K562 (cell line): ENCODE results near the gene GPT2. TPM values are rescaled to one million over a fixed set of nuclear protein-coding genes. Genes with fewer than 3 reads are reported as not detected.

Experiments used
- ATAC-seq: fragments of 200-7000 bp; cut with Tn5 transposase; 3 replicates; pipeline ENCODE4 v1.9.1; 2020; ENCODE audit warnings: moderate library complexity
- BruUV-seq: library from RNA; stranded (reverse); fragments of 400-500 nt; replicated peaks from 2 replicates; lab custom pipeline; 2021; lab: Mats Ljungman, UMichigan
- CTCF ChIA-PET: fragments of 300-600 bp; formaldehyde crosslinking; extraction: SDS; loops from one replicate; lab custom pipeline; 2021; ENCODE audit warnings: low intra/inter-chr PET ratio; lab: Yijun Ruan, JAX
- POLR2A ChIA-PET: fragments of 300-600, 350-650 bp; sonication (Branson Sonifier 250); formaldehyde crosslinking; extraction: SDS; loops from one replicate; lab custom pipeline; 2021; ENCODE audit warnings: antibody characterized with exemption, inconsistent platforms; lab: Yijun Ruan, JAX
- DNase-seq, 4 experiments: peaks; one replicate each; pipeline versions ENCODE4 v3.0.0 to v3.0.0-alpha.2; 2011 to 2018; ENCODE audit warnings: low spot score in 3 of 4, mixed read lengths in 3 of 4; ENCODE audit errors: extremely low read depth in 1 of 4
- FAIRE-seq: peaks from 2 replicates; lab custom pipeline; 2011; peaks lifted over from hg19 to GRCh38; lab: Jason Lieb, UNC
- H2AFZ ChIP-seq: 2 replicates; pipeline ENCODE4 v1.6.0; 2011; ENCODE audit warnings: low read depth, low read length, control low read depth, inconsistent platforms
- H3K27ac ChIP-seq: fragments of 200-600 bp; 3 replicates; pipeline ENCODE4 v1.8.0; 2011; ENCODE audit warnings: low read depth, mild to moderate bottlenecking, control low read depth, inconsistent platforms, low read length, moderate library complexity, mixed read lengths; ENCODE audit errors: extremely low read depth
- H3K27me3 ChIP-seq, 2 experiments: fragments of 300-600 bp in 1 of 2; 2 replicates in 1 of 2; 3 replicates in 1 of 2; pipeline versions ENCODE4 v1.6.0 to v1.8.0; 2011; ENCODE audit warnings: inconsistent platforms in 2 of 2, low read length in 2 of 2, mild to moderate bottlenecking in 1 of 2, mixed read lengths in 1 of 2, moderate library complexity in 1 of 2; ENCODE audit not compliant: control insufficient read depth in 2 of 2, insufficient read depth in 2 of 2
- H3K36me3 ChIP-seq: fragments of 300-600 bp; 3 replicates; pipeline ENCODE4 v1.8.0; 2011; ENCODE audit warnings: mild to moderate bottlenecking, low read length, inconsistent platforms; ENCODE audit not compliant: control insufficient read depth, insufficient read depth
- H3K4me1 ChIP-seq, 2 experiments: fragments of 200-600 bp in 1 of 2; replicated peaks in 1 of 2; 2 replicates in 1 of 2; 3 replicates in 1 of 2; pipeline versions ENCODE4 v1.5.1 to v1.8.0; 2011; ENCODE audit warnings: inconsistent platforms in 2 of 2, low read length in 2 of 2, mild to moderate bottlenecking in 1 of 2, mixed read lengths in 1 of 2, moderate library complexity in 1 of 2; ENCODE audit not compliant: control insufficient read depth in 2 of 2, insufficient read depth in 2 of 2
- H3K4me2 ChIP-seq: 2 replicates; pipeline ENCODE4 v1.6.1; 2011; ENCODE audit warnings: low read length, control low read depth, inconsistent platforms, mixed read lengths; ENCODE audit not compliant: insufficient read depth
- H3K4me3 ChIP-seq: fragments of 200-600 bp; sonication (generic), shearing (Covaris generic); 2 replicates; pipeline ENCODE4 v1.5.1; 2016; ENCODE audit warnings: control low read depth, inconsistent platforms
- H3K79me2 ChIP-seq: fragments of 200-600 bp; 3 replicates; pipeline ENCODE4 v1.8.0; 2011; ENCODE audit warnings: low read length, inconsistent platforms; ENCODE audit not compliant: control insufficient read depth, insufficient read depth
- H3K9ac ChIP-seq, 2 experiments: 2 replicates each; pipeline versions ENCODE4 v1.6.0 to v1.6.1; 2011; ENCODE audit warnings: low read depth in 2 of 2, low read length in 2 of 2, control low read depth in 1 of 2, inconsistent platforms in 1 of 2, mild to moderate bottlenecking in 1 of 2, mixed read lengths in 1 of 2; ENCODE audit not compliant: insufficient read depth in 1 of 2
- H3K9me1 ChIP-seq: one replicate; pipeline ENCODE4 v1.6.0; 2011; ENCODE audit warnings: inconsistent platforms, mild to moderate bottlenecking, low read length, moderate library complexity; ENCODE audit not compliant: control insufficient read depth, insufficient read depth
- H3K9me3 ChIP-seq: replicated peaks from 2 replicates; pipeline ENCODE4 v1.5.1; 2011; ENCODE audit warnings: low read depth, low read length, inconsistent platforms; ENCODE audit not compliant: control insufficient read depth, insufficient read depth
- H4K20me1 ChIP-seq: replicated peaks from 2 replicates; pipeline ENCODE4 v1.6.1; 2011; ENCODE audit warnings: low read length, inconsistent platforms, mixed read lengths; ENCODE audit not compliant: control insufficient read depth, insufficient read depth
- ESRRA ChIP-seq: fragments of 450-650 bp; IDR thresholded peaks from 2 replicates; pipeline ENCODE4 v1.6.1; 2014; ENCODE audit warnings: low read depth, mild to moderate bottlenecking, moderate library complexity, borderline replicate concordance
- HDAC6 ChIP-seq: IDR thresholded peaks from 2 replicates; pipeline ENCODE4 v1.6.1; 2012; ENCODE audit warnings: low read depth, mild to moderate bottlenecking, control low read depth, inconsistent platforms, low read length, moderate library complexity
- NFE2L1 ChIP-seq: fragments of 450-650 bp; IDR thresholded peaks from 2 replicates; pipeline ENCODE4 v1.6.1; 2016; ENCODE audit warnings: missing genetic modification characterization, low read depth, mild to moderate bottlenecking, missing compliant biosample characterization, moderate library complexity, borderline replicate concordance
- PCBP2 ChIP-seq: fragments of 200-400 bp; formaldehyde crosslinking; IDR thresholded peaks from 2 replicates; pipeline ENCODE4 v1.6.1; 2018; ENCODE audit warnings: low read length, low read depth, mild to moderate bottlenecking, moderate library complexity; ENCODE audit not compliant: poor library complexity, severe bottlenecking
- SAFB2 ChIP-seq: fragments of 200-400 bp; formaldehyde crosslinking; IDR thresholded peaks from 2 replicates; pipeline ENCODE4 v1.6.1; 2018; ENCODE audit warnings: borderline replicate concordance, low read length, low read depth, moderate library complexity; ENCODE audit not compliant: severe bottlenecking
- SMARCC2 ChIP-seq: fragments of 450-650 bp; IDR thresholded peaks from 2 replicates; pipeline ENCODE4 v1.6.1; 2017; ENCODE audit warnings: antibody characterized with exemption, moderate library complexity, mild to moderate bottlenecking, low read depth
- SPI1 ChIP-seq: IDR thresholded peaks from 2 replicates; pipeline ENCODE4 v1.6.1; 2011; ENCODE audit warnings: low read depth, low read length, control low read depth, borderline replicate concordance
- TRIM24 ChIP-seq, 2 experiments: fragments of 450-650 bp; IDR thresholded peaks; 2 replicates each; pipeline ENCODE4 v1.6.1; 2016
- ZNF212 ChIP-seq: fragments of 450-650 bp; formaldehyde crosslinking; IDR thresholded peaks from 2 replicates; pipeline ENCODE4 v1.4.0; 2020; ENCODE audit warnings: mild to moderate bottlenecking
- ZNF584 ChIP-seq: fragments of 200-800 bp; sonication (Bioruptor generic); IDR thresholded peaks from 2 replicates; pipeline ENCODE4 v1.6.1; 2016; ENCODE audit warnings: low read depth, mild to moderate bottlenecking, missing genetic modification characterization, missing compliant biosample characterization
- WGBS: fragments of 100-300 bp; shearing (Covaris generic); methylation state at CpG from one replicate; pipeline ENCODE4 v1.1.6; 2016; ENCODE audit warnings: low coverage, mixed read lengths; ENCODE audit not compliant: insufficient coverage; ENCODE audit errors: missing lambda C conversion rate; 5-methylcytosine and 5-hydroxymethylcytosine counted together
- in situ Hi-C: fragments of 300-500 bp; cut with MboI; formaldehyde crosslinking; loops from 4 replicates; pipeline ENCODE4 v1.15.0; 2018; ENCODE audit warnings: inconsistent platforms, mixed read lengths
- intact Hi-C: fragments of 100-400 bp; cut with micrococcal nuclease; formaldehyde crosslinking; loops from 2 replicates; pipeline ENCODE4 v1.14.2; 2022
- polyA plus RNA-seq, 8 experiments: library from polyadenylated mRNA; depleted of rRNA in 4 of 8; stranded (reverse) in 5 of 8; unstranded in 3 of 8; fragments of >200 nt; fragmentation: Nextera tagmentation in 2 of 8; fragmentation: Illumina TruSeq in 1 of 8; extraction: Ambion mirVana in 2 of 8; extraction: Trizol in 1 of 8; gene quantifications; 2 replicates each; pipeline versions ENCODE4 v1.2.1 to v1.2.3, GENCODE V29; 2011 to 2014; ENCODE audit warnings: inconsistent platforms in 1 of 8, missing spikeins in 1 of 8
- total RNA-seq, 7 experiments: library from RNA; depleted of rRNA in 6 of 7; stranded (reverse); fragments of >200 nt in 6 of 7; fragmentation: Illumina TruSeq in 2 of 7; extraction: Trizol in 2 of 7; gene quantifications; 2 replicates each; pipeline versions ENCODE4 v1.2.1 to v1.2.3, GENCODE V29; 2011 to 2021; ENCODE audit warnings: low replicate concordance in 1 of 7

GPT2 gene
- total and polyA plus RNA-seq, 9 of the 15 experiments (the other 6 are each of a cell fraction or from before 2014, with no cell fraction given), result 0.79 to 14.4 (median 5.8) TPM

GRCh38 chr16:46899443-46900143, 15.4 kb downstream of the GPT2 start (continued):
- TF ChIP-seq PCBP2, result no peak
- no peak for TF ChIP-seq NFE2L1
- no peak for TF ChIP-seq SAFB2
- no peak for TF ChIP-seq SMARCC2
- no peak for TF ChIP-seq TRIM24 (IDR thresholded peaks at IDR 0.05)
- no peak for TF ChIP-seq ZNF212 (CRISPR knock-in tag)

DNA sequence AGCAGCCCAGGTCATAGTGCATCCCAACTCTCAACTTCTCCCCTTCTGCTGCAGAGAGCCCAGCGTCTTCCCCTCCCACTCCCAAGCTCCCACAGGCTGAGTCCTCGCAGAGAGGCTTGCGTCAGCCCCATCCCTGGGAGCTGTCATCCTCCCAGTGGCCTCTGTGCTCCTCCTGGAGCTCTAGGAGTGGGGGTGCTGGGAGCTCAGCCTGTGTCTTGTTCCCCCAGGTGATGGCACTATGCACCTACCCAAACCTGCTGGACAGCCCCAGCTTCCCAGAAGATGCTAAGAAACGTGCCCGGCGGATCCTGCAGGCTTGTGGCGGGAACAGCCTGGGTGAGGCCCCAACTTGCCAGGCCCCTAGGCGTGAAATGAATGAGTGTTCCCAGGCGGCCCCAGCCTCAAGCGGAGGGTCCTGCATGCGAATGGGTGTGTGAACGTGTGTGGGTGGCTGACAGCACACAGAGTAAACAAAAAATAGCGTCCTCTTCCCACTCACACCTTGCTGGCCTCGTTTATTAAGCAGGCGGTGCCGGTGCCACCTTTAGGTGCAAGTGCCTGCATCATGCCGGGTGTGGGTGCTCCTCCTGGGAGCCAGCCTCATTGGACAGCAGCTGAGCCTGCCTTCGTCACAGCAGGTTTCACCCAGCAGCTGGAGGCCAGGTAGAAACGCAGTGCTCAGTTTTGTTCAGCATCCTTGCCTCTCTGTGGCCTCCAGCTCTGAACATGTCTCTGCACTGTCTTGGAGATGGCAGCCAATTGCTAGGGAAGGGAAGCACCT, 16.5 kb downstream of the GPT2 start:
- no TSS peak for BruUV-seq
- Histone ChIP-seq H4K20me1 (no peaks in the 10 kb centered on the region), H3K9me1 (no peaks in the 10 kb centered on the region), H3K27me3 (no peaks in the 10 kb centered on the region), H3K4me3 (no peak overlapping the region), H3K9ac (no peak overlapping the region; a peak in 1 of 4 replicates), H3K9me3 (no peaks in the 10 kb centered on the region), H3K4me1 (peaks cover 5 to 19% of the 10 kb centered on the region in 2 experiments; a peak in 3 of 5 replicates), H2AFZ (no peak overlapping the region), H3K36me3 (no peaks in the 10 kb centered on the region), H3K79me2 (no peaks in the 10 kb centered on the region), H3K27ac (no peak overlapping the region), H3K4me2 (no peak overlapping the region)
- peak; percentile 28; the same call in 1 of the 3 replicates for ATAC-seq
- 51% methylated on average over 19 of the region's 19 CpGs for WGBS
- no peak for TF ChIP-seq SPI1
- TF ChIP-seq HDAC6, result no peak
- no peak for TF ChIP-seq ZNF584 (CRISPR knock-in tag)
- no peak for TF ChIP-seq ESRRA
- DNase-seq, result no peak
- CTCF ChIA-PET, result no interaction called here
- no peak for FAIRE-seq
- in situ Hi-C loops (loop anchor here (25.0 kb wide), 1 partner anchor 238 kb away; no protein-coding TSS in a partner anchor), intact Hi-C loops (no loop called here)
- POLR2A ChIA-PET, result interaction anchor here (0.6 to 1.5 kb wide), 3 partner anchors 8 to 214 kb away, joined by 3 to 4 read pairs (median 3); no protein-coding TSS in a partner anchor
